ENCODE results near the gene FXYD5. TPM values are rescaled to one million over a fixed set of nuclear protein-coding genes. Genes with fewer than 3 reads are reported as not detected.
"Not testable (repeated sequence)": the region's sequence is repeated elsewhere in the genome, so short reads cannot be mapped to it uniquely, and the experiment has no call there.

The FXYD5 gene
- total and polyA plus RNA-seq, 2 donors (not counting 3 experiments of a cell fraction or from before 2014, with no cell fraction given): 223 to 290 TPM

DNA sequence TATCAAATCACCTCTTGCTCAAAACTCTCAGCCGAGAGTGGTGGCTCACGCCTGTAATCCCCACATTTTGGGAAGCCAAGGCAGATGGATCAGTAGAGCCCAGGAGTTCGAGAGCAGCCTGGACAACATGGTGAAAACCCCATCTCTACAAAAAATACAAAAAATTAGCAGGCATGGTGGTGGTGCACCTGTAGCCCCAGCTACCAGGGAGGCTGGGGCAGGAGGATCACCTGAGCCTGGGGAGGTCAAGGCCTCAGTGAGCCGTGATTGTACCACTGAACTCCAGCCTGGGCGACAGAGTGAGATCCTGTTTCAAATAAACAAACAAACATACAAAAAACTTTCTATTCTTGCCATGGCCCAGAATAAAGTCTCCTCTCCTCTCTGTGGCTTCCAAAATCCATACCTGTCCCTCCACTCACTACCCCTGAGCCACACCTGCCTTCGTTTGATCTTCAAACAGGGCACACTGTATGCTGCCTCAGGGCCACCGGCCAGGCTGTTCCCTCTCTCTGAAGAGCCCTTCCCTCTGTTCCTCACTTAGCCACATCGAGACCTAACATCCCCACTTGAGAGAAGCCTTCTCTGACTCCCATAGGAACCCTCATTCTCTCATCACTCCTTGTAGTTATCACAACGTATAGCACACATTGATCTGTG, 26.0 kb upstream of the FXYD5 start:
- no peak for DNase-seq (ENCODE audit: low read depth, low spot score)
- no peaks in the 10 kb centered on the region for H3K9me1 ChIP-seq (replicated peaks; ENCODE audit: control insufficient read depth, extremely low read depth, insufficient read depth, low read length)
- H3K36me3 ChIP-seq (ENCODE audit: control insufficient read depth in 2 of 2, extremely low read depth in 1 of 2, insufficient read depth in 2 of 2, low read length in 2 of 2): no peaks in the 10 kb centered on the region
- H3K4me1 ChIP-seq (ENCODE audit: control insufficient read depth, extremely low read depth, insufficient read depth, low read length): peaks cover 3% of the 10 kb centered on the region
- dilution Hi-C loops (cut with MboI; ENCODE audit: extremely low pct_ligation_motif_present, low sequenced_read_pairs) (no loop called here), intact Hi-C loops (cut with micrococcal nuclease) (no loop called here)
- H3K27me3 ChIP-seq (ENCODE audit: control insufficient read depth in 2 of 2, insufficient read depth in 2 of 2, low read length in 2 of 2): no peaks in the 10 kb centered on the region
- ChIA-PET POLR2A (no interaction called here), CTCF (interaction anchor here (1.1 to 1.3 kb wide), 2 partner anchors 7 to 11 kb away, joined by 3 to 5 read pairs; no protein-coding TSS in a partner anchor)
- H3K27ac ChIP-seq (ENCODE audit: insufficient read depth, low read depth, low read length): no peak overlapping the region
- H3K4me2 ChIP-seq (ENCODE audit: insufficient read depth, low read length): no peak overlapping the region
- H3K9me3 ChIP-seq (replicated peaks; ENCODE audit: control insufficient read depth, insufficient read depth, low read length): no peaks in the 10 kb centered on the region
- no TSS peak for BruUV-seq (replicated peaks)
- no peak for TF ChIP-seq JUN (IDR thresholded peaks at IDR 0.05; ENCODE audit: borderline replicate concordance, insufficient read depth, insufficient read length, low read depth)
- TF ChIP-seq FOS (IDR thresholded peaks at IDR 0.05; ENCODE audit: borderline replicate concordance, insufficient read depth, low read length): no peak
- TF ChIP-seq GATA2 (IDR thresholded peaks at IDR 0.05; ENCODE audit: insufficient read depth, insufficient read length, low read depth, low read length): no peak
- TF ChIP-seq EZH2 (IDR thresholded peaks at IDR 0.05; ENCODE audit: borderline replicate concordance, low read depth, low read length, severe bottlenecking): no peak
- TF ChIP-seq POLR2A (IDR thresholded peaks at IDR 0.05; ENCODE audit: low read depth, low read length): no peak
- no peak for TF ChIP-seq MYC (IDR thresholded peaks at IDR 0.05; ENCODE audit: low read depth, low read length)
- TF ChIP-seq POLR2AphosphoS5 (IDR thresholded peaks at IDR 0.05; ENCODE audit: insufficient read depth, low read depth, low read length): no peak
- TF ChIP-seq, protein P1, sequence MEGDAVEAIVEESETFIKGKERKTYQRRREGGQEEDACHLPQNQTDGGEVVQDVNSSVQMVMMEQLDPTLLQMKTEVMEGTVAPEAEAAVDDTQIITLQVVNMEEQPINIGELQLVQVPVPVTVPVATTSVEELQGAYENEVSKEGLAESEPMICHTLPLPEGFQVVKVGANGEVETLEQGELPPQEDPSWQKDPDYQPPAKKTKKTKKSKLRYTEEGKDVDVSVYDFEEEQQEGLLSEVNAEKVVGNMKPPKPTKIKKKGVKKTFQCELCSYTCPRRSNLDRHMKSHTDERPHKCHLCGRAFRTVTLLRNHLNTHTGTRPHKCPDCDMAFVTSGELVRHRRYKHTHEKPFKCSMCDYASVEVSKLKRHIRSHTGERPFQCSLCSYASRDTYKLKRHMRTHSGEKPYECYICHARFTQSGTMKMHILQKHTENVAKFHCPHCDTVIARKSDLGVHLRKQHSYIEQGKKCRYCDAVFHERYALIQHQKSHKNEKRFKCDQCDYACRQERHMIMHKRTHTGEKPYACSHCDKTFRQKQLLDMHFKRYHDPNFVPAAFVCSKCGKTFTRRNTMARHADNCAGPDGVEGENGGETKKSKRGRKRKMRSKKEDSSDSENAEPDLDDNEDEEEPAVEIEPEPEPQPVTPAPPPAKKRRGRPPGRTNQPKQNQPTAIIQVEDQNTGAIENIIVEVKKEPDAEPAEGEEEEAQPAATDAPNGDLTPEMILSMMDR (IDR thresholded peaks at IDR 0.05; ENCODE audit: extremely low read depth in 1 of 2, insufficient read depth in 1 of 2, low read depth in 1 of 2, low read length in 2 of 2): no peak
- TF ChIP-seq, protein P2, sequence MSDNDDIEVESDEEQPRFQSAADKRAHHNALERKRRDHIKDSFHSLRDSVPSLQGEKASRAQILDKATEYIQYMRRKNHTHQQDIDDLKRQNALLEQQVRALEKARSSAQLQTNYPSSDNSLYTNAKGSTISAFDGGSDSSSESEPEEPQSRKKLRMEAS (IDR thresholded peaks at IDR 0.05; ENCODE audit: insufficient read depth, insufficient read length): no peak
- FAIRE-seq: no peak
- no peaks in the 10 kb centered on the region for H4K20me1 ChIP-seq (replicated peaks; ENCODE audit: control insufficient read depth, extremely low read depth, insufficient read depth, low read length)
- H3K9ac ChIP-seq (replicated peaks; ENCODE audit: extremely low read depth, insufficient read depth, low read length): no peak overlapping the region
- H3K79me2 ChIP-seq (ENCODE audit: control insufficient read depth, insufficient read depth, low read length): no peaks in the 10 kb centered on the region
- no peak overlapping the region for H2AFZ ChIP-seq (ENCODE audit: low read depth, low read length)
- no peak overlapping the region for H3K4me3 ChIP-seq (replicated peaks in 1 of 3; ENCODE audit: insufficient read depth in 1 of 3, low read depth in 1 of 3, low read length in 3 of 3)

DNA sequence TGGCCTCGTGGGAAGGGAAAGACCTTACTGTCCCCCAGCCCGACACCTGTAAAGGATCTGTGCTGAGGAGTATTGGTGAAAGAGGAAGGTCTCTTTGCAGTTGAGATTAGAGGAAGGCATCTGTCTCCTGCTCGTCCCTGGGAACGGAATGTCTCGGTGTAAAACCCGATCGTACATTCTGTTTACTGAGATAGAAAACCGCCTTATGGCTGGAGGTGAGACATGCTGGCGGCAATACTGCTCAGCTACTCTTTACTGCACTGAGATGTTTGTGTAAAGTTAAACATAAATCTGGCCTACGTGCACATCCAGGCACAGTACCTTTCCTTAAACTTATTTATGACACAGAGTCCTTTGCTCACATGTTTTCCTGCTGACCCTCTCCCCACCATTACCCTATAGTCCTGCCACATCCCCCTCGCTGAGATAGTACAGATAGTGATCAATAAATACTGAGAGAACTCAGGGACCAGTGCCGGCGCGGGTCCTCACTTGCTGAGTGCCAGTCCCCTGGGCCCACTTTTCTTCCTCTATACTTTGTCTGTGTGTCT, 24.7 kb upstream of the FXYD5 start:
- H4K20me1 ChIP-seq (replicated peaks; ENCODE audit: control insufficient read depth, extremely low read depth, insufficient read depth, low read length); intact Hi-C loops (cut with micrococcal nuclease); H3K4me2 ChIP-seq (ENCODE audit: insufficient read depth, low read length); POLR2A ChIA-PET; H3K9me3 ChIP-seq (replicated peaks; ENCODE audit: control insufficient read depth, insufficient read depth, low read length); H3K4me3 ChIP-seq (replicated peaks in 1 of 3; ENCODE audit: insufficient read depth in 1 of 3, low read depth in 1 of 3, low read length in 3 of 3); H3K9ac ChIP-seq (replicated peaks; ENCODE audit: extremely low read depth, insufficient read depth, low read length); H3K27me3 ChIP-seq (ENCODE audit: control insufficient read depth in 2 of 2, insufficient read depth in 2 of 2, low read length in 2 of 2); FAIRE-seq; H2AFZ ChIP-seq (ENCODE audit: low read depth, low read length); CTCF ChIA-PET; H3K4me1 ChIP-seq (ENCODE audit: control insufficient read depth, extremely low read depth, insufficient read depth, low read length); H3K79me2 ChIP-seq (ENCODE audit: control insufficient read depth, insufficient read depth, low read length); dilution Hi-C loops (cut with MboI; ENCODE audit: extremely low pct_ligation_motif_present, low sequenced_read_pairs); BruUV-seq (replicated peaks); DNase-seq (ENCODE audit: low read depth, low spot score); H3K27ac ChIP-seq (ENCODE audit: insufficient read depth, low read depth, low read length); H3K36me3 ChIP-seq (ENCODE audit: control insufficient read depth in 2 of 2, extremely low read depth in 1 of 2, insufficient read depth in 2 of 2, low read length in 2 of 2); H3K9me1 ChIP-seq (replicated peaks; ENCODE audit: control insufficient read depth, extremely low read depth, insufficient read depth, low read length): not testable (repeated sequence)

Data from endothelial cell of umbilical vein (primary cell).